Epithelial cell of esophagus (primary cell): Measurements from ENCODE around the gene ZNF488.

ENCODE experiments used
- DNase-seq: peaks from one replicate; pipeline ENCODE4 v3.0.0; 2010; ENCODE audit warnings: low read depth
- H3K4me3 ChIP-seq: 2 replicates; pipeline ENCODE4 v1.5.1; 2011; ENCODE audit warnings: mild to moderate bottlenecking, low read length, control low read depth
- CTCF ChIP-seq: IDR thresholded peaks from 2 replicates; pipeline ENCODE4 v1.5.1; 2011; ENCODE audit warnings: low read depth, mild to moderate bottlenecking, low read length, control low read depth, inconsistent platforms; ENCODE audit not compliant: insufficient read depth; ENCODE audit errors: missing control alignments

ZNF488 gene

GRCh38 chr10:47353351-47353750, 30.7 kb downstream of the ZNF488 start:
- no peak for TF ChIP-seq CTCF
- H3K4me3 ChIP-seq: no peak overlapping the region
- DNase-seq: no peak

GRCh38 chr10:47351899-47352815, 31.9 kb downstream of the ZNF488 start:
- H3K4me3 ChIP-seq: no peak overlapping the region
- no peak for DNase-seq
- TF ChIP-seq CTCF: no peak

- DNase-seq: no peak
- H3K4me3 ChIP-seq: no peak overlapping the region
- TF ChIP-seq CTCF: no peak
Measured at GRCh38 chr10:47350671-47351640, 33.1 kb downstream of the ZNF488 start.

- DNase-seq: no peak
- no peak overlapping the region for H3K4me3 ChIP-seq
- no peak for TF ChIP-seq CTCF
Measured at GRCh38 chr10:47349941-47350371, 34.1 kb downstream of the ZNF488 start.

GRCh38 chr10:47349516-47349915, 34.6 kb downstream of the ZNF488 start:
- TF ChIP-seq CTCF: no peak
- no peak for DNase-seq
- no peak overlapping the region for H3K4me3 ChIP-seq

- DNase-seq: no peak
- no peak for TF ChIP-seq CTCF
- no peak overlapping the region for H3K4me3 ChIP-seq
Measured at GRCh38 chr10:47348661-47349470, 35.2 kb downstream of the ZNF488 start.
